Lower leg skin (tissue), 3 donors: ENCODE results near the gene HLTF.

Experiments
- CTCF ChIP-seq, 3 donors: fragments of 450-650 bp; IDR thresholded peaks; one replicate each; pipeline ENCODE4 v1.5.1; 2016; ENCODE audit warnings: antibody characterized with exemption in 3 of 3, mild to moderate bottlenecking in 3 of 3, moderate library complexity in 2 of 3
- POLR2A ChIP-seq, 2 donors: fragments of 450-650 bp; IDR thresholded peaks; one replicate each; pipeline ENCODE4 v1.6.1; 2016 to 2017; ENCODE audit warnings: antibody characterized with exemption in 2 of 2, mild to moderate bottlenecking in 1 of 2, moderate library complexity in 1 of 2

DNA sequence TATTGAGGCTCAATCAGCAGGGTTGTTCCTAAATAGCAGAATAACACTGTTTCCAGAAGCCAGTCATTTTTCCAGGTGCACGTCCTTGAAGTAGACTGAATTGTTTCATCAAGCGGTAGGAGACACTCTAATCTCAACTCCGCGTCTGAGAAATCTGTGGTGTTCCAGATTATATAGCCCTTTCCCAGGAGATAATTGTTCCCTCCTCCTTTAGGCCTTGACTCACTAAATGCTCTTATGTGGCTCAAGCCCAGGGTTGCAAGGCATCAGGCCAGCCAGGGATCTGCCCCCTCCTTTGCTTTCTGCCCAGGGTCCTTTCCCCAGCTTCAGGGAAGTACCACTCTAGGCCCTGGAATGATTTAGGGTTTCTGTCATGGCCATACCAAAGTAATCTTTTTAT is 5.7 kb upstream of the HLTF start:
- TF ChIP-seq CTCF (IDR thresholded peaks at IDR 0.05), result no peak
- no peak for TF ChIP-seq POLR2A (IDR thresholded peaks at IDR 0.05)
